Left ventricle myocardium inferior (tissue), 1 donor: ENCODE results near the gene EVI2B. TPM values are rescaled to one million over a fixed set of nuclear protein-coding genes. Genes with fewer than 3 reads are reported as not detected.

Source experiments
- DNase-seq: peaks from one replicate; pipeline ENCODE4 v3.0.0-alpha.2; 2020
- H3K27ac ChIP-seq: fragments of 200-600 bp; replicated peaks from 2 replicates; pipeline ENCODE4 v1.8.0; 2021
- H3K27me3 ChIP-seq: fragments of 200-600 bp; 2 replicates; pipeline ENCODE4 v1.8.0; 2021; ENCODE audit warnings: low read depth
- H3K36me3 ChIP-seq: fragments of 200-600 bp; 2 replicates; pipeline ENCODE4 v1.8.0; 2021
- H3K4me1 ChIP-seq: fragments of 200-600 bp; 2 replicates; pipeline ENCODE4 v1.8.0; 2021
- H3K4me3 ChIP-seq: fragments of 200-600 bp; 2 replicates; pipeline ENCODE4 v1.8.0; 2021; ENCODE audit warnings: mild to moderate bottlenecking, moderate library complexity
- H3K9me3 ChIP-seq: fragments of 200-600 bp; replicated peaks from 2 replicates; pipeline ENCODE4 v1.8.0; 2021
- CTCF ChIP-seq: fragments of 200-600 bp; IDR thresholded peaks from 2 replicates; pipeline ENCODE4 v1.8.0; 2021; ENCODE audit warnings: antibody characterized with exemption, mild to moderate bottlenecking, borderline replicate concordance
- intact Hi-C: fragments of 100-400 bp; cut with micrococcal nuclease; formaldehyde crosslinking; loops from one replicate; pipeline ENCODE4 v1.11.0; 2022
- total RNA-seq: library from RNA; stranded (reverse); fragmentation: NEBNext Ultra II Directional; extraction: Animal tissue kit (Norgen Biotek cat#: 25700); gene quantifications from one replicate; pipeline ENCODE4 v1.2.1, GENCODE V29; 2021
- donor health status: DM: no; HTN: yes; CAD: no; lungs with severe emphysema.

Gene EVI2B
- total RNA-seq, 1 donor from 2014 or later: 2.7 TPM

- TF ChIP-seq CTCF: no peak
- peaks cover 10% of the 10 kb centered on the region for H3K4me1 ChIP-seq
- intact Hi-C loops: no loop called here
- H3K27me3 ChIP-seq: no peaks in the 10 kb centered on the region
- H3K36me3 ChIP-seq: peaks cover 37% of the 10 kb centered on the region
- no peaks in the 10 kb centered on the region for H3K9me3 ChIP-seq
- no peak overlapping the region for H3K4me3 ChIP-seq
- DNase-seq: no peak
- H3K27ac ChIP-seq: no peak overlapping the region
Observed at GRCh38 chr17:31279401-31279800, 34.5 kb downstream of the EVI2B start.

DNA sequence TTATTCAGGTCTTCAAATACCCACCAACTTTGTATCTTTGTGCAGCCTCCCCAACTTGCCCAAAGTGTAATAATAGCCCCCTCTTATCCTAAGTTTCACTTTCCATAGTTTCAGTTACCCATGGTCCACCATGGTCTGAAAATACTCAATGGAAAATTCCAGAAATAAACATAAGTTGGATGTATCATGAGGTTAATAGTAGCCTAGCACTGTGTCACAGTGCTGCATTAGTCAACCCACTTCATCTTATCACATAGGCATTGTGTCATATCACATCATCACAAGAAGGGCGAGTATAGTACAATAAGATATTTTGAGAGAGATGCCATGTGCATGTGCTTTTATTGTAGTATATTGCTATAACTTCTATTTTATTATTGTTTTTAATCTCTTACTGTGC lies 38.7 kb downstream of the EVI2B start:
- Histone ChIP-seq H3K27ac (peak overlapping the region; percentile 8), H3K4me1 (peaks cover 32% of the 10 kb centered on the region), H3K4me3 (no peak overlapping the region), H3K9me3 (no peaks in the 10 kb centered on the region), H3K27me3 (no peaks in the 10 kb centered on the region), H3K36me3 (peaks cover 21% of the 10 kb centered on the region)
- no peak for TF ChIP-seq CTCF
- no peak for DNase-seq
- intact Hi-C loops: no loop called here

DNA sequence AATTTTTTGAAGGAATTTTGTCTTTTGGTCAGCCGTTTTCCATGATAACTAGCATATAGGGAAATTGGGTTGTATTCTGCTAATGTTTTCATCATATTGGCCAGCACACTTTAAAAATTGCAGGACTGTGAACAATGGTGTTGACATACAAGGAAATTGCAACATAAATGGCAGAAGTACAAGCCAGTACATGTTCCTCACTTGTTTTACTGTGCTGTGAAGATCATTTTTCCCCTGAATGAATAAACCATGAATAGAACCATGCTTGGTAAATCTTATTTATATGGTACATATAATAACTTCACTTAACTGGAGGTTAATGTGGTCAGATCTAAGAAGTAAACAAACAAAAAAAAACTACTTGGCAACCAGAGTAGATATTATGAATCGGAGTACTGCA lies 39.6 kb downstream of the EVI2B start:
- no peak for DNase-seq
- no peak overlapping the region for H3K4me3 ChIP-seq
- intact Hi-C loops: no loop called here
- no peaks in the 10 kb centered on the region for H3K9me3 ChIP-seq
- H3K36me3 ChIP-seq: peaks cover 27% of the 10 kb centered on the region
- no peak for TF ChIP-seq CTCF
- H3K27me3 ChIP-seq: no peaks in the 10 kb centered on the region
- peaks cover 41% of the 10 kb centered on the region for H3K4me1 ChIP-seq
- H3K27ac ChIP-seq: peak overlapping the region; percentile 8

DNA sequence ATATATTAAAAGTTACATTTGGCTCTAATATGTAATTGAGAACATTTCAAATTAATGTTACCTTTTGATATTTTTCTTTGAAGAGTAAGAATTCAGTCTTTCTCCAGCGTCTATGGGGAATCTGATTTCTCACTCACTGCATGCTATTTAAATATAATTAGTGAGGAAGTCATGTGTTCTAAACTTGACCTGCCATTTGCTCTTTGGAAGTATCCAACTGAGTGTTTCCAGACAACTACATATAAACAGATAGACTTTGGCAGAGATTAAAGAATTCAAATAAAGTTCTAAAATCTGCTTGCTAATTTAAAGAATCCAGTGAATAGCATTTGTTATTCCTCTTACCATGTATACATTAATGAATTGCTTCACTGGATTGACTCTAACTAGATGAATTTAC lies 40.3 kb downstream of the EVI2B start:
- intact Hi-C loops: no loop called here
- no peak overlapping the region for H3K4me3 ChIP-seq
- peaks cover 29% of the 10 kb centered on the region for H3K36me3 ChIP-seq

DNA sequence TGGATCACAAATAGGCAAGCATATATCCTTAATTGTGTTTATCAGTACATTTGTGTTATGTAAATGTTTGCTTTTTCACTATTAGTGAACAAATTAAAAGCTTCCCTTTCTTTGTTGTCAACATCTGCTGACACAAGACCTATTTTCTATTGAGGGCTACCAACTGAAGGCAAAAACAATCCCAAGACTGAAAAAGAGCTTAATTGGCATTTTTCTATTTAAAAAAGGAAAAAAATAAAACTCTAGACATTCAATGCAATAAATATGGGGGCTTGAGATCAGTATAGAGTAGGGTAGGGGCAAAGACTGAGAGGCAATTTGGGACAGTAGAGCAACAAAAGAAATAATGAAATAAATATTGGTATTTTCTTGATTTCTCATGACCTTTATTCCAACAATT lies 41.1 kb downstream of the EVI2B start:
- H3K9me3 ChIP-seq: no peaks in the 10 kb centered on the region
- intact Hi-C loops: no loop called here
- TF ChIP-seq CTCF: no peak
- no peak overlapping the region for H3K27ac ChIP-seq
- no peak overlapping the region for H3K4me3 ChIP-seq
- DNase-seq: no peak
- peaks cover 32% of the 10 kb centered on the region for H3K36me3 ChIP-seq
- no peaks in the 10 kb centered on the region for H3K27me3 ChIP-seq
- peaks cover 55% of the 10 kb centered on the region for H3K4me1 ChIP-seq

More for the DNA sequence above, 40.3 kb downstream of the EVI2B start:
- H3K27me3 ChIP-seq: no peaks in the 10 kb centered on the region
- H3K27ac ChIP-seq: peak overlapping the region; percentile 8
- peaks cover 48% of the 10 kb centered on the region for H3K4me1 ChIP-seq
- no peaks in the 10 kb centered on the region for H3K9me3 ChIP-seq
- TF ChIP-seq CTCF: no peak
- DNase-seq: no peak

- Histone ChIP-seq H3K4me1 (peaks cover 55% of the 10 kb centered on the region), H3K9me3 (no peaks in the 10 kb centered on the region), H3K4me3 (no peak overlapping the region), H3K36me3 (peaks cover 28% of the 10 kb centered on the region), H3K27ac (no peak overlapping the region), H3K27me3 (no peaks in the 10 kb centered on the region)
- intact Hi-C loops: no loop called here
- TF ChIP-seq CTCF: no peak
- no peak for DNase-seq
Observed at GRCh38 chr17:31272236-31272635, 41.6 kb downstream of the EVI2B start.
